ENCODE data around the gene LGALS3.

DNA sequence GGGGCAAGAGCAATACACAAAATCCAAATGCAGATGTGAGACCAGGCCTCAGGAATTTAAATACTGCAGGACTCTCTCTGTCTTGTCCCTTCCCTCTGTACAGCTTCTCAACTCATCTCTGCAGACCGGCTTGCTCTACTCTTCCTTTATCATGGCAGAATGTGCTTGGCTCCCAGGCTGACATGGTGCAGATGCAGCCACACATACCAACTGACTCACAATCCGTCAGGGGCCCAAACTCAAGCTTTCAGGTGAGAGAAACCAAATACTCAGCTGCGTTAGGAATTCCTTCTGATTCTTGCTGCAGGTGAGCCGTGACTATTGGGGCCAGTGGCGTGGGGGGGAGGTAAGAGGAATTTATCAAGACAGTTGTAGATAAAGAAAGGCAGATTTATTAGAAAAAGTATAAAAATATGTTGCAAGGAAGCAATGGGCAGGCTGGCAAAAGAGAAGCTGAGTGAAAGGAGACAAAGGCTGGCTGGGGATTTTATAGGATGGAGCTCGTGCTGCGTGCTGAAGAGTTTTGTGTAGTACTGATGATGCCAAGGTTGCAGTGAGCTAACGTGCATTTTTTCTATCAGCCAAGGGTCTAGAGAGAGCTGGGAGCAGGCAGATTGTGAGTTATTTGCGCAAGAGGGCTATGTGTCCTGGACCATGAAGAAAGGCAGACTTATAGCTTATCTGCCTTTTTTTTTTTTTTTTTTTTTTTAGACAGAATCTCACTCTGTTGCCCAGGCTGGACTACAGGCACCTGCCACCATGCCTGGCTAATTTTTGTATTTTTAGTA lies 5.0 kb upstream of the LGALS3 start:
- no peak for TF ChIP-seq ZNF112 (tag by site-specific recombination; IDR thresholded peaks at IDR 0.05)
- no peak for TF ChIP-seq ZNF211 (tag by site-specific recombination; IDR thresholded peaks at IDR 0.05; ENCODE audit: low read depth)
- no peak for TF ChIP-seq ZNF777 (tag by site-specific recombination; IDR thresholded peaks at IDR 0.05; ENCODE audit: borderline replicate concordance)
- TF ChIP-seq ZNF24 (tag by site-specific recombination; IDR thresholded peaks at IDR 0.05), result no peak
- TF ChIP-seq, protein P1, sequence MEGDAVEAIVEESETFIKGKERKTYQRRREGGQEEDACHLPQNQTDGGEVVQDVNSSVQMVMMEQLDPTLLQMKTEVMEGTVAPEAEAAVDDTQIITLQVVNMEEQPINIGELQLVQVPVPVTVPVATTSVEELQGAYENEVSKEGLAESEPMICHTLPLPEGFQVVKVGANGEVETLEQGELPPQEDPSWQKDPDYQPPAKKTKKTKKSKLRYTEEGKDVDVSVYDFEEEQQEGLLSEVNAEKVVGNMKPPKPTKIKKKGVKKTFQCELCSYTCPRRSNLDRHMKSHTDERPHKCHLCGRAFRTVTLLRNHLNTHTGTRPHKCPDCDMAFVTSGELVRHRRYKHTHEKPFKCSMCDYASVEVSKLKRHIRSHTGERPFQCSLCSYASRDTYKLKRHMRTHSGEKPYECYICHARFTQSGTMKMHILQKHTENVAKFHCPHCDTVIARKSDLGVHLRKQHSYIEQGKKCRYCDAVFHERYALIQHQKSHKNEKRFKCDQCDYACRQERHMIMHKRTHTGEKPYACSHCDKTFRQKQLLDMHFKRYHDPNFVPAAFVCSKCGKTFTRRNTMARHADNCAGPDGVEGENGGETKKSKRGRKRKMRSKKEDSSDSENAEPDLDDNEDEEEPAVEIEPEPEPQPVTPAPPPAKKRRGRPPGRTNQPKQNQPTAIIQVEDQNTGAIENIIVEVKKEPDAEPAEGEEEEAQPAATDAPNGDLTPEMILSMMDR (tag by site-specific recombination; IDR thresholded peaks at IDR 0.05), result no peak
- no peak for TF ChIP-seq ZBTB48 (tag by site-specific recombination; IDR thresholded peaks at IDR 0.05)

All from HEK293 (cell line).